HepG2 (cell line): ENCODE measurements around the gene SYTL1. TPM values are rescaled to one million over a fixed set of nuclear protein-coding genes. Genes with fewer than 3 reads are reported as not detected.

Experiments
- AKAP8 ChIP-seq: sonication (generic); formaldehyde crosslinking; IDR thresholded peaks from 2 replicates; pipeline ENCODE4 v1.5.1; 2020; ENCODE audit warnings: mild to moderate bottlenecking, missing genetic modification reagents
- ELF1 ChIP-seq: sonication (generic); formaldehyde crosslinking; IDR thresholded peaks from 2 replicates; pipeline ENCODE4 v1.4.0; 2020; ENCODE audit warnings: missing genetic modification reagents
- EP300 ChIP-seq, 3 experiments: sonication (generic) in 1 of 3; formaldehyde crosslinking in 1 of 3; IDR thresholded peaks; 2 replicates each; pipeline versions ENCODE4 v1.5.1 to v1.6.1; 2011 to 2020; ENCODE audit warnings: low read depth in 2 of 3, low read length in 2 of 3, borderline replicate concordance in 1 of 3, improper control_type of control experiment in 1 of 3, mild to moderate bottlenecking in 1 of 3, missing genetic modification reagents in 1 of 3, moderate library complexity in 1 of 3
- GABPB1 ChIP-seq: IDR thresholded peaks from 2 replicates; pipeline ENCODE4 v1.6.1; 2016; ENCODE audit warnings: mild to moderate bottlenecking, missing genetic modification reagents, moderate library complexity, missing compliant biosample characterization
- HDAC2 ChIP-seq: sonication (generic); formaldehyde crosslinking; IDR thresholded peaks from 2 replicates; pipeline ENCODE4 v1.4.0; 2020; ENCODE audit warnings: missing genetic modification reagents
- IKZF1 ChIP-seq: fragments of 450-650 bp; IDR thresholded peaks from 2 replicates; pipeline ENCODE4 v1.7.1; 2016
- IRF1 ChIP-seq: sonication (generic); formaldehyde crosslinking; IDR thresholded peaks from 2 replicates; pipeline ENCODE4 v1.4.0; 2020; ENCODE audit warnings: low read depth, mild to moderate bottlenecking, missing genetic modification reagents
- ISX ChIP-seq: sonication (generic); formaldehyde crosslinking; conservative IDR thresholded peaks from 2 replicates; pipeline ENCODE4 v1.5.0; 2020; ENCODE audit warnings: missing genetic modification reagents
- KDM2A ChIP-seq: sonication (generic); formaldehyde crosslinking; IDR thresholded peaks from 2 replicates; pipeline ENCODE4 v1.4.0; 2020; ENCODE audit warnings: low read depth, missing genetic modification reagents, borderline replicate concordance
- KDM5B ChIP-seq: sonication (generic); formaldehyde crosslinking; IDR thresholded peaks from 2 replicates; pipeline ENCODE4 v1.4.0; 2020; ENCODE audit warnings: missing genetic modification reagents, mild to moderate bottlenecking, borderline replicate concordance
- NFE2L1 ChIP-seq: sonication (generic); formaldehyde crosslinking; IDR thresholded peaks from 2 replicates; pipeline ENCODE4 v1.4.0; 2020; ENCODE audit warnings: missing genetic modification reagents, mild to moderate bottlenecking, borderline replicate concordance
- NR2F1 ChIP-seq, 2 experiments: fragments of 450-650 bp in 1 of 2; formaldehyde crosslinking in 1 of 2; IDR thresholded peaks; 2 replicates each; pipeline versions ENCODE4 v1.5.0 to v1.6.1; 2016 to 2020; ENCODE audit warnings: mild to moderate bottlenecking in 1 of 2, missing compliant biosample characterization in 1 of 2, missing genetic modification reagents in 1 of 2, moderate library complexity in 1 of 2
- RERE ChIP-seq: IDR thresholded peaks from 2 replicates; pipeline ENCODE4 v1.6.1; 2016; ENCODE audit warnings: low read depth, missing genetic modification reagents, missing compliant biosample characterization
- SP4 ChIP-seq: sonication (generic); formaldehyde crosslinking; IDR thresholded peaks from 2 replicates; pipeline ENCODE4 v1.8.1; 2023; ENCODE audit warnings: mild to moderate bottlenecking, missing genetic modification reagents
- STAT5B ChIP-seq: sonication (generic); formaldehyde crosslinking; IDR thresholded peaks from 2 replicates; pipeline ENCODE4 v1.4.0; 2020; ENCODE audit warnings: missing genetic modification reagents
- ZGPAT ChIP-seq: IDR thresholded peaks from 2 replicates; pipeline ENCODE4 v1.6.1; 2016; ENCODE audit warnings: mild to moderate bottlenecking
- ZNF713 ChIP-seq: sonication (generic); formaldehyde crosslinking; IDR thresholded peaks from 2 replicates; pipeline ENCODE4 v1.4.0; 2020; ENCODE audit warnings: mild to moderate bottlenecking, missing genetic modification reagents
- polyA plus RNA-seq, 8 experiments: library from polyadenylated mRNA; depleted of rRNA in 3 of 8; stranded (reverse) in 7 of 8; unstranded in 1 of 8; fragments of >200 nt; fragmentation: Illumina TruSeq in 4 of 8; extraction: Trizol in 4 of 8; gene quantifications; 2 replicates each; pipeline versions ENCODE4 v1.2.1 to v1.2.3, GENCODE V29; 2011 to 2016; ENCODE audit warnings: low read depth in 4 of 8, missing spikeins in 1 of 8, mixed read lengths in 1 of 8; ENCODE audit not compliant: insufficient read depth in 1 of 8
- total RNA-seq, 5 experiments: library from RNA; depleted of rRNA; stranded (reverse); fragments of >200 nt; fragmentation: Illumina TruSeq; extraction: Trizol; gene quantifications; 2 replicates each; pipeline ENCODE4 v1.2.3, GENCODE V29; 2016; ENCODE audit warnings: low read depth in 1 of 5
- TF ChIP-seq, protein P1 (sequence below): sonication (generic); formaldehyde crosslinking; IDR thresholded peaks from 2 replicates; pipeline ENCODE4; 2020; ENCODE audit warnings: missing genetic modification reagents, mild to moderate bottlenecking, borderline replicate concordance

The SYTL1 gene
- total and polyA plus RNA-seq, 2 of the 13 experiments (the other 11 are each of a cell fraction or from before 2014, with no cell fraction given): 11.1 to 17.8 TPM

DNA sequence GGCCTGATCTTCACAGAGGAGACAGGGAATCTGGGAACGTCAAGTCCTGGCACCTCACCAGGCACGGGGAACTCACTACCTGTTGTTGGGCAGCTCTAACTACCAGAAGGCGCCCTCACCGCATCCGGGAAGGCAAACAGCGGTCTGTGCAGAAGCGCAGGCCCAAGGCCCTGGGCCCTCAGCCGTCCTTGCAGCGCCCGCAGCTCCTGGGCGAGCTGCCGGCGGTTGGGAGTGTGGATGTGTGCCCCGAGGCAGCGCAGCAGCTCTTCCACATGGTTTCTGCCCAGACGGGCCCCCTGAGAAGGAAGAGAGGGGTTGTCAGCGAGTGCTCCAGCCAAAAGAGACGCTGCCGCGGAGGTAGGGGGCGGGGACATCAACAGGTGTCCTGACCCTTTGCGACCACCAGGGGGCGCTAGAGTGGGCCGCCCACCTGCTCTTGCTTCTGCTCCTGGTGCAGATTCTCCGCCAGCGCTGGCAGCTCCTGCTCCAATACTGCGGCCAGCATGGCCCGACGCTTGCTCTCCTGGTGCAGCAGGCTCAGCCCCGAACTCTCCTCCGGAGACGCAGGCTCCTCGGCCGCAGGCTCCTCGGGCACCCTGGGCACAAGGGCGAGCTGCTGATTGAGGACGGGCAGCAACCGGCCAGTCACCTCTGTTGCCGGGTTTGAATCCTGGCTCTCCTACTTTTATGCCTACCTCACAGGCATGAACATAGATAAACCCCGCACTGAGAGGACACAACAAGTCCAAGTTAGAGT, 15.6 kb downstream of the SYTL1 start (continued):
- TF ChIP-seq EP300 (IDR thresholded peaks at IDR 0.05; ENCODE audit: low read depth in 2 of 2, low read length in 2 of 2) (no peak), EP300 (CRISPR knock-in tag; IDR thresholded peaks at IDR 0.05; ENCODE audit: borderline replicate concordance) (no peak), ZGPAT (CRISPR knock-in tag) (no peak), RERE (CRISPR knock-in tag) (no peak), NFE2L1 (CRISPR knock-in tag) (no peak), ISX (CRISPR knock-in tag) (0 out of 2 replicates have a peak, but pooled peaks have one; percentile 20), KDM2A (CRISPR knock-in tag) (peak; percentile 65), ZNF713 (CRISPR knock-in tag) (no peak), IRF1 (peak; percentile 61; the same call in 1 of the 2 replicates), GABPB1 (peak; percentile 34; the same call in 1 of the 2 replicates), HDAC2 (CRISPR knock-in tag) (no peak), ELF1 (CRISPR knock-in tag) (no peak), STAT5B (no peak), AKAP8 (CRISPR knock-in tag) (no peak), KDM5B (no peak), IKZF1 (no peak), NR2F1 (CRISPR knock-in tag; IDR thresholded peaks at IDR 0.05) (no peak), SP4 (peak; percentile 41; the same call in 1 of the 2 replicates)
- TF ChIP-seq, protein P1, sequence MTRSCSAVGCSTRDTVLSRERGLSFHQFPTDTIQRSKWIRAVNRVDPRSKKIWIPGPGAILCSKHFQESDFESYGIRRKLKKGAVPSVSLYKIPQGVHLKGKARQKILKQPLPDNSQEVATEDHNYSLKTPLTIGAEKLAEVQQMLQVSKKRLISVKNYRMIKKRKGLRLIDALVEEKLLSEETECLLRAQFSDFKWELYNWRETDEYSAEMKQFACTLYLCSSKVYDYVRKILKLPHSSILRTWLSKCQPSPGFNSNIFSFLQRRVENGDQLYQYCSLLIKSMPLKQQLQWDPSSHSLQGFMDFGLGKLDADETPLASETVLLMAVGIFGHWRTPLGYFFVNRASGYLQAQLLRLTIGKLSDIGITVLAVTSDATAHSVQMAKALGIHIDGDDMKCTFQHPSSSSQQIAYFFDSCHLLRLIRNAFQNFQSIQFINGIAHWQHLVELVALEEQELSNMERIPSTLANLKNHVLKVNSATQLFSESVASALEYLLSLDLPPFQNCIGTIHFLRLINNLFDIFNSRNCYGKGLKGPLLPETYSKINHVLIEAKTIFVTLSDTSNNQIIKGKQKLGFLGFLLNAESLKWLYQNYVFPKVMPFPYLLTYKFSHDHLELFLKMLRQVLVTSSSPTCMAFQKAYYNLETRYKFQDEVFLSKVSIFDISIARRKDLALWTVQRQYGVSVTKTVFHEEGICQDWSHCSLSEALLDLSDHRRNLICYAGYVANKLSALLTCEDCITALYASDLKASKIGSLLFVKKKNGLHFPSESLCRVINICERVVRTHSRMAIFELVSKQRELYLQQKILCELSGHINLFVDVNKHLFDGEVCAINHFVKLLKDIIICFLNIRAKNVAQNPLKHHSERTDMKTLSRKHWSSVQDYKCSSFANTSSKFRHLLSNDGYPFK (CRISPR knock-in tag): no peak
